ENCODE results near the gene LRPAP1.
"Not testable (repeated sequence)": the region's sequence is repeated elsewhere in the genome, so short reads cannot be mapped to it uniquely, and the experiment has no call there.

Gene LRPAP1

DNA sequence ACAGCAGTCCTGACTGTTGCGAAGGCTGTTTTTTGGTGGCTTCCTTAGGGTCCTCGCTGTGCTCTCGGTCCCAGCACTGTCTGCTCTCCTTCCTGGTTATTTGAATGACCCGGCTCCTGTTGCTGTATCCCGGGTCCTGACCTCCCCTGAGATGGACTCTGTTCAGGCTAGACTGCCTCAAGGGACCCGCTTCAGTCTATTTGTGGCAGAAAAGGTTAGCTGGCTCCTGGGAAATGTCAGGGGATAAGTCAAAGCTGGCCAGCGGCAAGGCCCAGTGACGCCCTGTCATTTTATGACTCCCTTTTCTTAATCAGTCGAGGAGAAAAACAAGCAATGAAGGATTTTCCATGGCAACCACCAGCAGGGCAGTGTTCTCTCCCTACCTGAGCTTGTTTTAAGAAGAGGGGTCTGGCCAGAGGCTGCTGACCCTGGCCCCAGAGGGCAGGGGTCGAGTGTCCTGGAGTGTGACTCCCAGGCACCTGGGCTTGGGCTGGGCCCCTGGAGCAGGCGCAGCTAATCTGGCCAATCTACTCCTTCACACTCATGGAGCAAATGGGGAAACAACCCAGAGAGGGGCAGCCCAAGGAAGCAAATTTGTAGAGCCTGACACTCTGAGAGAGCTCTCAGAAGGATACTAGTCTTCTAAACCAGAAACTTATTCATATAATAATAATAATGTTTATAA is 45.1 kb upstream of the LRPAP1 start:
- not testable (repeated sequence) for H3K36me3 ChIP-seq (ENCODE audit: control insufficient read depth, insufficient read depth, low read length); H3K27me3 ChIP-seq (ENCODE audit: insufficient read depth, low read length, poor library complexity); H3K4me3 ChIP-seq (ENCODE audit: low read length); H2AK5ac ChIP-seq (ENCODE audit: low read length); H3K79me2 ChIP-seq (ENCODE audit: control insufficient read depth, insufficient read depth, low read length); H3K79me1 ChIP-seq (ENCODE audit: low read length); H4K5ac ChIP-seq (ENCODE audit: low read length); H3K4ac ChIP-seq (ENCODE audit: low read depth, low read length); DNase-seq; H2BK120ac ChIP-seq (ENCODE audit: low read depth, low read length); H3K23ac ChIP-seq (ENCODE audit: low read length); H2BK15ac ChIP-seq (replicated peaks; ENCODE audit: low read depth); H4K8ac ChIP-seq (ENCODE audit: low read depth, low read length); H3K56ac ChIP-seq (ENCODE audit: low read length); H3K4me2 ChIP-seq (ENCODE audit: low read length); H3K4me1 ChIP-seq (ENCODE audit: control insufficient read depth, low read depth, low read length); H2BK5ac ChIP-seq (ENCODE audit: low read length); H3K18ac ChIP-seq (ENCODE audit: low read length); H3K27ac ChIP-seq (ENCODE audit: low read depth, low read length); H3K9ac ChIP-seq (ENCODE audit: low read length)
- WGBS (ENCODE audit: extremely low coverage, insufficient coverage, low lambda C conversion rate), result no CpG with 5 or more reads among the region's 11 CpGs

DNA sequence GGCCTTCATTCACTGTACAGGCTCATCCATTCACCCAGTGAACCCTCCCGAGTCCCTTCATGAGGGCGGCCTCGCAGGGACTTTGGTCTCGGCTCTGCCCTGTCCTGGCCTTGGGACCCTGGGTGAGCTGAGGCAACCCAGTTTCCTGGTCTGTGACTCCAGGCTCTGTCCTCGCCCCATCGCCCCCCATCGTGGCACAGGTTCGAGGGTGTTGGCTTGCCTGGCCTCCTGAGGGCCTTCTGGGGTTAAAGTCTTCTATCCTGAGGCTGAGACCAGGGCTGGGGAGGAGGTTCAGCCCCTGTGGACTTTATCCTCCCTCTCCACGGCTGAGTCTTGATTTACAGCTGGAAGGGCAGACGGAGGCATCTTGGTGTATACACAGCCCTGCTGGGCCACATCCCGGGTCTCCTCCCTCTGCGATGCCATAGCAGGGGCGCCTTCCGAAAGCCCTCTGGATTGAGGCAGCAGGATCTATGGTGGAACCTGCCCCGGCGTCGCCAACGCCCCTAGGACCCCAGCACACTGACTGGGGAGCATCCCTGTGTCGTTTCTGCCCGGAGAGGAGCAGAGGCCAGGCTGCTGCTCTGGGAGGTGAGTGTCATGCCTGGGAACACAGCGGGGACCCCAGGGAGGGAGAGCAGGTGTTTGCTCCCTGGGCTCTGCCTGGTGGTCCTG is 44.4 kb upstream of the LRPAP1 start:
- H3K23ac ChIP-seq (ENCODE audit: low read length), result not testable (repeated sequence)
- no CpG with 5 or more reads among the region's 21 CpGs for WGBS (ENCODE audit: extremely low coverage, insufficient coverage, low lambda C conversion rate)

DNA sequence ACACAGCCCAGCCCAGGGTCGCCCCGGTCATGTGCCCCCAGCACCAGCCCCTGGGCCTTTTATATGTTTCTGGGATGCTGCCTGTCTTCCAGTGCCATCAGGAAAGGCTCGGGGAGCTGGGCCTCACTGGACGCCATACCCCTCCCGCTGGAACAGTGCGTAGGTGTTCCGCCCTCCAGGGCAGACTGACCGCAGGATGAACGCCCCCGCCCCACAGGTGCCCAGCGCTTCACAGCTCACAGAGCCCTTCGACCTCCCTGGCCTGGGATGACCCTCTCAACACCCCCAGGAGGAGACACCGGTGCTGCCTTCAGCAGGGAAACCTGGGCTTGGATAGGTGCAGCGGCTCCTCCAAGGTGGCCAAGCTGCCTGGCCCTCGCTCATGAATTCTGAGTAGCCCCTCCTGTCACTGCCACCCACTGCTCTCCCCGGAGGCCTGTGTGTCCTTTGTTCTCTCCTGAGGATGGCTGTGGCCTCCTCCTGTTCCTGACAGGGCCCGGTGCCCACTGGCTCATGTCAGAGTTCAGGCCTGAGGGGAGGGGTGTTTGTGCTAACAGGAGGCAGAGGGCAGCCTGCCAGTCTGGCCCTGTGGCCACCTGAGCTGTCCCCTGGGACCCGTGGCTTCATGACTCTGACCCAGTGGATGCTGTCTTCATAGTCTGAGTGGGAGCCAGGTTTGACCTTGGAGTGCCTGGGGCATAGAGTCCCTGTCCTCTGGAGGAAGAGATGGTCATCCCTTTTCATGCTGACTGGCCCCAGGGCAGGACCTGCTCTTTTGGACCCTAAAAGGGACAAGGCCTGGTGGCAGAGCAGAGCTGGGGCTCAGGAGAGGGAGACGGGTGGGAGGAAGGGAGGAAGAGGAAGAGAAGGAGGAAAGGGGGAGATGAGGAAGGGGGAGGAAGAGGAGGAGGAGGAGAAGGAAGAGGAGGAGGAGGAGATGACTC is 43.5 kb upstream of the LRPAP1 start:
- H3K23ac ChIP-seq (ENCODE audit: low read length); H3K79me2 ChIP-seq (ENCODE audit: control insufficient read depth, insufficient read depth, low read length); H2BK5ac ChIP-seq (ENCODE audit: low read length); H4K5ac ChIP-seq (ENCODE audit: low read length); H2BK15ac ChIP-seq (replicated peaks; ENCODE audit: low read depth); H3K4ac ChIP-seq (ENCODE audit: low read depth, low read length); H3K27ac ChIP-seq (ENCODE audit: low read depth, low read length); H3K27me3 ChIP-seq (ENCODE audit: insufficient read depth, low read length, poor library complexity); H3K4me3 ChIP-seq (ENCODE audit: low read length); H4K8ac ChIP-seq (ENCODE audit: low read depth, low read length); DNase-seq; H3K36me3 ChIP-seq (ENCODE audit: control insufficient read depth, insufficient read depth, low read length); H3K9ac ChIP-seq (ENCODE audit: low read length); H3K18ac ChIP-seq (ENCODE audit: low read length); H3K4me1 ChIP-seq (ENCODE audit: control insufficient read depth, low read depth, low read length); H3K4me2 ChIP-seq (ENCODE audit: low read length); H3K56ac ChIP-seq (ENCODE audit: low read length); H3K79me1 ChIP-seq (ENCODE audit: low read length); H2BK120ac ChIP-seq (ENCODE audit: low read depth, low read length); H2AK5ac ChIP-seq (ENCODE audit: low read length): not testable (repeated sequence)
- no CpG with 5 or more reads among the region's 19 CpGs for WGBS (ENCODE audit: extremely low coverage, insufficient coverage, low lambda C conversion rate)

More for the DNA sequence above, 44.4 kb upstream of the LRPAP1 start:
- H2BK15ac ChIP-seq (replicated peaks; ENCODE audit: low read depth); H4K5ac ChIP-seq (ENCODE audit: low read length); H3K18ac ChIP-seq (ENCODE audit: low read length); H3K4me3 ChIP-seq (ENCODE audit: low read length); H3K9ac ChIP-seq (ENCODE audit: low read length); H3K27me3 ChIP-seq (ENCODE audit: insufficient read depth, low read length, poor library complexity); H2AK5ac ChIP-seq (ENCODE audit: low read length); H3K4me1 ChIP-seq (ENCODE audit: control insufficient read depth, low read depth, low read length); H3K36me3 ChIP-seq (ENCODE audit: control insufficient read depth, insufficient read depth, low read length); H3K56ac ChIP-seq (ENCODE audit: low read length); H3K4me2 ChIP-seq (ENCODE audit: low read length); H3K4ac ChIP-seq (ENCODE audit: low read depth, low read length); DNase-seq; H3K79me2 ChIP-seq (ENCODE audit: control insufficient read depth, insufficient read depth, low read length); H3K79me1 ChIP-seq (ENCODE audit: low read length); H2BK5ac ChIP-seq (ENCODE audit: low read length); H3K27ac ChIP-seq (ENCODE audit: low read depth, low read length); H2BK120ac ChIP-seq (ENCODE audit: low read depth, low read length); H4K8ac ChIP-seq (ENCODE audit: low read depth, low read length): not testable (repeated sequence)

DNA sequence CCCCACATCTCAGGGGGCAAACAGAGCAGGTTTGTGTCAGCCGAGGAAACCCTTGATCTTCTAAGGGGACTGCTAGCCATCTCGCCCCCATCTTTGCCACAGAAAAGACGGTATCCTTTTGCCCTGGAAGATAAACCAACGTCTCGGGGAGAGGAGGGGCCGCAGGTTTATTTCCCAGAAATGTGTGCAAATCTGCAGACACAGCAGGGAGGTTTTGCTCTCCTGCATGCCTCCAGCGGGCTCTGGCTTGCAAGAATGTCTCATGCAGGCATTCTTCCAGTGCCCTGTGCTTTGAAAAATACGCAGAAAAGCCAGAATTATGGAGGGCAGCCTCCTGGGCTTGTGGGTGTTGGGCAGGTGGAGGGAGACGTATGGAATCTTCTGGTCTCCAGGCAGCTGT is 42.6 kb upstream of the LRPAP1 start:
- WGBS (ENCODE audit: extremely low coverage, insufficient coverage, low lambda C conversion rate), result no CpG with 5 or more reads among the region's 9 CpGs

DNA sequence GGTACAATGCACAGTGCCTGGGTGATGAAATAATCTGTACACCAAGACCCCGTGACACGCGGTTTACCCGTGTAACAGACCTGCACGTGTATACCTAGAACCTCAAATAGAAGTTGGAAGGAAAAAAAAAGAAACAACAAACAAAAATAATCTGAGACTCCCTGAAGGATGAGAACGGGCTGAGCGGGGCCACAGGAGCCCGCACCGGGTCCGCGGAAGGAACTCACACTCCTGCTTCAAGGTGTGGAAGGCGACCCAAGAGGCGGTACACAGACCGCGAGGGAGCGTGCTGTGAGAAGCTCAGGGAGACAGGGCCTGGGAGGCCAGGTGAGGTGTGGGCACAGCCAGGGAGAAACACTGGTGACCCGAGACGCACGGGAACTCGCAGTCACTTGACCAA is 42.1 kb upstream of the LRPAP1 start:
- not testable (repeated sequence) for H3K4me3 ChIP-seq (ENCODE audit: low read length); H2BK120ac ChIP-seq (ENCODE audit: low read depth, low read length); H3K18ac ChIP-seq (ENCODE audit: low read length); H3K4ac ChIP-seq (ENCODE audit: low read depth, low read length); H3K79me1 ChIP-seq (ENCODE audit: low read length); H3K23ac ChIP-seq (ENCODE audit: low read length); H4K8ac ChIP-seq (ENCODE audit: low read depth, low read length); H3K9ac ChIP-seq (ENCODE audit: low read length); H3K27me3 ChIP-seq (ENCODE audit: insufficient read depth, low read length, poor library complexity); H2AK5ac ChIP-seq (ENCODE audit: low read length); DNase-seq; H3K36me3 ChIP-seq (ENCODE audit: control insufficient read depth, insufficient read depth, low read length); H3K4me1 ChIP-seq (ENCODE audit: control insufficient read depth, low read depth, low read length); H3K4me2 ChIP-seq (ENCODE audit: low read length); H3K27ac ChIP-seq (ENCODE audit: low read depth, low read length); H3K56ac ChIP-seq (ENCODE audit: low read length); H2BK15ac ChIP-seq (replicated peaks; ENCODE audit: low read depth); H2BK5ac ChIP-seq (ENCODE audit: low read length); H4K5ac ChIP-seq (ENCODE audit: low read length); H3K79me2 ChIP-seq (ENCODE audit: control insufficient read depth, insufficient read depth, low read length)
- no CpG with 5 or more reads among the region's 20 CpGs for WGBS (ENCODE audit: extremely low coverage, insufficient coverage, low lambda C conversion rate)

More for the DNA sequence above, 42.6 kb upstream of the LRPAP1 start:
- not testable (repeated sequence) for H4K8ac ChIP-seq (ENCODE audit: low read depth, low read length); H3K4me2 ChIP-seq (ENCODE audit: low read length); H2BK5ac ChIP-seq (ENCODE audit: low read length); H3K4me3 ChIP-seq (ENCODE audit: low read length); H3K56ac ChIP-seq (ENCODE audit: low read length); H3K27me3 ChIP-seq (ENCODE audit: insufficient read depth, low read length, poor library complexity); H2BK15ac ChIP-seq (replicated peaks; ENCODE audit: low read depth); H3K4ac ChIP-seq (ENCODE audit: low read depth, low read length); H4K5ac ChIP-seq (ENCODE audit: low read length); H3K36me3 ChIP-seq (ENCODE audit: control insufficient read depth, insufficient read depth, low read length); H3K27ac ChIP-seq (ENCODE audit: low read depth, low read length); H3K79me1 ChIP-seq (ENCODE audit: low read length); H3K18ac ChIP-seq (ENCODE audit: low read length); H3K4me1 ChIP-seq (ENCODE audit: control insufficient read depth, low read depth, low read length); DNase-seq; H2BK120ac ChIP-seq (ENCODE audit: low read depth, low read length); H3K23ac ChIP-seq (ENCODE audit: low read length); H3K9ac ChIP-seq (ENCODE audit: low read length); H3K79me2 ChIP-seq (ENCODE audit: control insufficient read depth, insufficient read depth, low read length); H2AK5ac ChIP-seq (ENCODE audit: low read length)
